Cortex of kidney (tissue), 1 donor: ENCODE measurements around the gene MYO1A.
"Not testable (repeated sequence)": the region's sequence is repeated elsewhere in the genome, so short reads cannot be mapped to it uniquely, and the experiment has no call there.

Experiments
- DNase-seq: peaks from one replicate; lab custom pipeline; 2025; lab: John Stamatoyannopoulos, UW

Gene MYO1A

GRCh38 chr12:57087010-57087690 lies 37.2 kb upstream of the MYO1A start:
- DNase-seq = no peak

- no peak for DNase-seq
Observed at GRCh38 chr12:57086493-57087009, 36.6 kb upstream of the MYO1A start.

GRCh38 chr12:57085999-57086492 lies 36.1 kb upstream of the MYO1A start:
- no peak for DNase-seq

GRCh38 chr12:57080855-57081254 lies 30.9 kb upstream of the MYO1A start:
- DNase-seq = no peak

- no peak for DNase-seq
Observed at GRCh38 chr12:57079821-57080220, 29.9 kb upstream of the MYO1A start.

- DNase-seq = no peak
Observed at GRCh38 chr12:57078519-57079404, 28.8 kb upstream of the MYO1A start, which contains the start of gene NEMP1. Gene NEMP1, minus strand, starts transcription at chr12:57078791. Its CDS starts 46 bp downstream, at chr12:57078745.

- DNase-seq = not testable (repeated sequence)
Observed at GRCh38 chr12:57073566-57074450, 23.9 kb upstream of the MYO1A start.

- no peak for DNase-seq
Observed at GRCh38 chr12:57072661-57073060, 22.7 kb upstream of the MYO1A start.

- DNase-seq = no peak
Observed at GRCh38 chr12:57069523-57069922, 19.6 kb upstream of the MYO1A start.

GRCh38 chr12:57066245-57066644 lies 16.3 kb upstream of the MYO1A start:
- no peak for DNase-seq

- no peak for DNase-seq
Observed at GRCh38 chr12:57063991-57064685, 14.2 kb upstream of the MYO1A start.

- no peak for DNase-seq
Observed at GRCh38 chr12:57058454-57058853, 8.5 kb upstream of the MYO1A start.

GRCh38 chr12:57057067-57057751 lies 7.3 kb upstream of the MYO1A start:
- no peak for DNase-seq

- no peak for DNase-seq
Observed at GRCh38 chr12:57055824-57056223, 5.9 kb upstream of the MYO1A start.

- DNase-seq = not testable (repeated sequence)
Observed at GRCh38 chr12:57053901-57054300, 4.0 kb upstream of the MYO1A start.

- not testable (repeated sequence) for DNase-seq
Observed at GRCh38 chr12:57053146-57053545, 3.2 kb upstream of the MYO1A start.

GRCh38 chr12:57051011-57051410 lies 1.1 kb upstream of the MYO1A start:
- DNase-seq = no peak

GRCh38 chr12:57049119-57049446 lies 846 bp downstream of the MYO1A start:
- no peak for DNase-seq

GRCh38 chr12:57048423-57049118 lies 1.4 kb downstream of the MYO1A start:
- DNase-seq = no peak

GRCh38 chr12:57047981-57048380 lies 1.9 kb downstream of the MYO1A start:
- no peak for DNase-seq
